Endothelial cell of umbilical vein (primary cell): ENCODE data around the gene IGF2BP2. TPM values are rescaled to one million over a fixed set of nuclear protein-coding genes. Genes with fewer than 3 reads are reported as not detected.

Experiments
- BruUV-seq: library from RNA; stranded (reverse); fragments of 400-500 nt; replicated peaks from 2 replicates; lab custom pipeline; 2021; lab: Mats Ljungman, UMichigan
- CTCF ChIA-PET: fragments of 300-600, 350-600 bp; sonication (Branson Sonifier 250); formaldehyde crosslinking; loops from one replicate; lab custom pipeline; 2021; ENCODE audit warnings: antibody characterized with exemption, inconsistent platforms; lab: Charles Lee
- POLR2A ChIA-PET: fragments of 300-600, 350-600 bp; sonication (Branson Sonifier 250); formaldehyde crosslinking; loops from one replicate; lab custom pipeline; 2021; ENCODE audit warnings: antibody characterized with exemption, inconsistent platforms; lab: Charles Lee
- DNase-seq: peaks from one replicate; pipeline ENCODE4 v3.0.0-alpha.2; 2011; ENCODE audit warnings: low read depth, low spot score
- FAIRE-seq: peaks from 2 replicates; lab custom pipeline; 2011; peaks lifted over from hg19 to GRCh38; lab: Jason Lieb, UNC
- H2AFZ ChIP-seq: 2 replicates; pipeline ENCODE4 v1.6.0; 2012; ENCODE audit warnings: low read depth, low read length, control low read depth, inconsistent platforms
- H3K27ac ChIP-seq: 2 replicates; pipeline ENCODE4 v1.5.1; 2011; ENCODE audit warnings: low read depth, mild to moderate bottlenecking, control low read depth, low read length, moderate library complexity; ENCODE audit not compliant: insufficient read depth
- H3K27me3 ChIP-seq, 2 experiments: 2 replicates each; pipeline versions ENCODE4 v1.6.0 to v1.6.1; 2011; ENCODE audit warnings: low read length in 2 of 2, mixed read lengths in 1 of 2; ENCODE audit not compliant: control insufficient read depth in 2 of 2, insufficient read depth in 2 of 2
- H3K36me3 ChIP-seq, 2 experiments: 2 replicates in 1 of 2; 3 replicates in 1 of 2; pipeline ENCODE4 v1.5.1; 2011; ENCODE audit warnings: low read length in 2 of 2, mild to moderate bottlenecking in 1 of 2, moderate library complexity in 1 of 2; ENCODE audit not compliant: control insufficient read depth in 2 of 2, insufficient read depth in 2 of 2; ENCODE audit errors: extremely low read depth in 1 of 2
- H3K4me1 ChIP-seq: 3 replicates; pipeline ENCODE4 v1.5.1; 2011; ENCODE audit warnings: mild to moderate bottlenecking, low read length; ENCODE audit not compliant: control insufficient read depth, insufficient read depth; ENCODE audit errors: extremely low read depth
- H3K4me2 ChIP-seq: 2 replicates; pipeline ENCODE4 v1.6.1; 2011; ENCODE audit warnings: low read length, control low read depth, mixed read lengths; ENCODE audit not compliant: insufficient read depth
- H3K4me3 ChIP-seq, 3 experiments: fragments of 200-600 bp in 1 of 3; sonication (generic), shearing (Covaris generic) in 1 of 3; replicated peaks in 1 of 3; 2 replicates each; pipeline ENCODE4 v1.5.1; 2011 to 2016; ENCODE audit warnings: control low read depth in 3 of 3, low read length in 3 of 3, mild to moderate bottlenecking in 2 of 3, inconsistent platforms in 1 of 3, low read depth in 1 of 3, moderate library complexity in 1 of 3; ENCODE audit not compliant: insufficient read depth in 1 of 3
- H3K79me2 ChIP-seq: 2 replicates; pipeline ENCODE4 v1.6.0; 2012; ENCODE audit warnings: low read length, inconsistent platforms; ENCODE audit not compliant: control insufficient read depth, insufficient read depth
- H3K9ac ChIP-seq: replicated peaks from 2 replicates; pipeline ENCODE3; 2011; ENCODE audit warnings: low read length, control low read depth; ENCODE audit not compliant: insufficient read depth; ENCODE audit errors: extremely low read depth
- H3K9me1 ChIP-seq: replicated peaks from 3 replicates; pipeline ENCODE4 v1.6.0; 2011; ENCODE audit warnings: mild to moderate bottlenecking, low read length; ENCODE audit not compliant: control insufficient read depth, insufficient read depth; ENCODE audit errors: extremely low read depth
- H3K9me3 ChIP-seq: replicated peaks from 2 replicates; pipeline ENCODE4 v1.5.1; 2012; ENCODE audit warnings: low read length, inconsistent platforms; ENCODE audit not compliant: control insufficient read depth, insufficient read depth
- H4K20me1 ChIP-seq: replicated peaks from 2 replicates; pipeline ENCODE3; 2011; ENCODE audit warnings: mild to moderate bottlenecking, low read length; ENCODE audit not compliant: control insufficient read depth, insufficient read depth; ENCODE audit errors: extremely low read depth
- CTCF ChIP-seq, 2 donors: IDR thresholded peaks; 1 replicate in 1 of 2; 2 replicates in 1 of 2; pipeline ENCODE4 v1.5.1; 2011; ENCODE audit warnings: low read length in 2 of 2, mild to moderate bottlenecking in 2 of 2, moderate library complexity in 2 of 2, control low read depth in 1 of 2, inconsistent platforms in 1 of 2, low read depth in 1 of 2; ENCODE audit not compliant: insufficient read depth in 1 of 2; ENCODE audit errors: extremely low read depth in 1 of 2
- GATA2 ChIP-seq: IDR thresholded peaks from 2 replicates; pipeline ENCODE4 v1.7.0; 2011; ENCODE audit warnings: low read depth, mild to moderate bottlenecking, moderate library complexity, mixed read lengths, low read length; ENCODE audit not compliant: insufficient read length, insufficient read depth
- MAX ChIP-seq: IDR thresholded peaks from 2 replicates; pipeline ENCODE4 v1.6.1; 2011; ENCODE audit not compliant: insufficient read depth, insufficient read length
- POLR2A ChIP-seq: IDR thresholded peaks from 2 replicates; pipeline ENCODE4 v1.6.1; 2012; ENCODE audit warnings: low read depth, mild to moderate bottlenecking, control low read depth, low read length
- POLR2AphosphoS5 ChIP-seq: IDR thresholded peaks from 2 replicates; pipeline ENCODE4 v1.6.1; 2012; ENCODE audit warnings: low read depth, mild to moderate bottlenecking, control low read depth, low read length, moderate library complexity; ENCODE audit not compliant: insufficient read depth
- dilution Hi-C: fragments of 300-500 bp; cut with MboI; formaldehyde crosslinking; loops from one replicate; pipeline ENCODE4 v1.15.0; 2019; ENCODE audit warnings: low sequenced_read_pairs; ENCODE audit not compliant: extremely low pct_ligation_motif_present
- intact Hi-C: fragments of 100-400 bp; cut with micrococcal nuclease; formaldehyde crosslinking; loops from one replicate; pipeline ENCODE4 v1.10.0; 2022
- polyA plus RNA-seq, 4 experiments: library from polyadenylated mRNA; depleted of rRNA in 3 of 4; stranded (reverse) in 3 of 4; unstranded in 1 of 4; fragments of >200 nt; gene quantifications; 2 replicates each; pipeline versions ENCODE4 v1.2.1 to v1.2.3, GENCODE V29; 2011 to 2012; ENCODE audit warnings: missing spikeins in 1 of 4
- total RNA-seq: library from RNA; stranded (reverse); gene quantifications from 2 replicates; pipeline ENCODE4 v1.2.3, GENCODE V29; 2021

Gene IGF2BP2
- total and polyA plus RNA-seq, 2 donors (not counting 3 experiments of a cell fraction or from before 2014, with no cell fraction given) = 10.7 to 130 TPM

- intact Hi-C loops = no loop called here
- dilution Hi-C loops = no loop called here
- H3K9me1 ChIP-seq = no peaks in the 10 kb centered on the region
- TF ChIP-seq POLR2AphosphoS5 = no peak
- TF ChIP-seq POLR2A = no peak
- no peak for TF ChIP-seq CTCF (IDR thresholded peaks at IDR 0.05; ENCODE audit: extremely low read depth in 1 of 2, insufficient read depth in 1 of 2, low read depth in 1 of 2, low read length in 2 of 2)
- no peak for TF ChIP-seq GATA2
- TF ChIP-seq MAX = no peak
- peaks cover 84% of the 10 kb centered on the region for H3K79me2 ChIP-seq
- DNase-seq = no peak
- no peaks in the 10 kb centered on the region for H4K20me1 ChIP-seq
- H3K4me2 ChIP-seq = no peak overlapping the region
- H3K9me3 ChIP-seq = no peaks in the 10 kb centered on the region
- peaks cover 0 to 2% of the 10 kb centered on the region in 2 experiments for H3K36me3 ChIP-seq
- H3K4me1 ChIP-seq = peaks cover 30% of the 10 kb centered on the region
- no peak overlapping the region for H3K4me3 ChIP-seq
- H3K27me3 ChIP-seq = no peaks in the 10 kb centered on the region
- no peak overlapping the region for H3K9ac ChIP-seq
- no peak overlapping the region for H3K27ac ChIP-seq
- BruUV-seq = no TSS peak
- FAIRE-seq = no peak
- no peak overlapping the region for H2AFZ ChIP-seq
- CTCF ChIA-PET = interaction anchor here (1.0 to 3.6 kb wide), 5 partner anchors 9 to 58 kb away, joined by 3 to 18 read pairs (median 3); no protein-coding TSS in a partner anchor
- POLR2A ChIA-PET = interaction anchor here (0.7 kb wide), 1 partner anchor 13 kb away, joined by 3 read pairs; no protein-coding TSS in a partner anchor
These were observed 105.9 kb downstream of the IGF2BP2 start for GRCh38 chr3:185718736-185719593.
